SU-DHL-6 (cell line): ENCODE data around the gene HABP4.

Experiments
- CTCF ChIP-seq: fragments of 200-600 bp; sonication (generic); IDR thresholded peaks from one replicate; pipeline ENCODE4 v1.5.1; 2017; ENCODE audit warnings: antibody characterized with exemption, mild to moderate bottlenecking, low read length, moderate library complexity; ENCODE audit not compliant: insufficient read depth, poor library complexity, severe bottlenecking
- EZH2phosphoT487 ChIP-seq: fragments of 200-600 bp; sonication (generic), shearing (Covaris generic); conservative IDR thresholded peaks from 2 replicates; pipeline ENCODE4 v1.6.1; 2018; ENCODE audit warnings: mild to moderate bottlenecking, antibody characterized with exemption, low read length, moderate library complexity, mixed read lengths

- TF ChIP-seq CTCF (no peak), EZH2phosphoT487 (no peak)
Measured at GRCh38 chr9:96462541-96462940, 12.6 kb downstream of the HABP4 start.
